Measurements from ENCODE around the gene RAB40A. TPM values are rescaled to one million over a fixed set of nuclear protein-coding genes. Genes with fewer than 3 reads are reported as not detected.

RAB40A gene
- polyA plus RNA-seq, 1 experiment = 0.56 TPM

GRCh38 chrX:103529550-103529949, 10.3 kb upstream of the RAB40A start:
- CTCF ChIA-PET = no interaction called here
- no peak overlapping the region for H3K4me3 ChIP-seq (ENCODE audit: low read depth, low read length)
- no peaks in the 10 kb centered on the region for H3K27me3 ChIP-seq (ENCODE audit: control insufficient read depth, insufficient read depth, low read length)
- POLR2A ChIA-PET = no interaction called here
- DNase-seq (ENCODE audit: low read depth) = no peak
- no peak for TF ChIP-seq CTCF (IDR thresholded peaks at IDR 0.05; ENCODE audit: insufficient read depth, low read depth, low read length)
- H3K36me3 ChIP-seq (ENCODE audit: control insufficient read depth, insufficient read depth, low read length) = no peaks in the 10 kb centered on the region

GRCh38 chrX:103524747-103525146, 5.5 kb upstream of the RAB40A start:
- CTCF ChIA-PET = no interaction called here
- no peak for TF ChIP-seq CTCF (IDR thresholded peaks at IDR 0.05; ENCODE audit: insufficient read depth, low read depth, low read length)
- no peaks in the 10 kb centered on the region for H3K27me3 ChIP-seq (ENCODE audit: control insufficient read depth, insufficient read depth, low read length)
- H3K36me3 ChIP-seq (ENCODE audit: control insufficient read depth, insufficient read depth, low read length) = no peaks in the 10 kb centered on the region
- no peak overlapping the region for H3K4me3 ChIP-seq (ENCODE audit: low read depth, low read length)
- POLR2A ChIA-PET = no interaction called here
- no peak for DNase-seq (ENCODE audit: low read depth)

- no peak for TF ChIP-seq CTCF (IDR thresholded peaks at IDR 0.05; ENCODE audit: insufficient read depth, low read depth, low read length)
- Histone ChIP-seq H3K27me3 (ENCODE audit: control insufficient read depth, insufficient read depth, low read length) (no peaks in the 10 kb centered on the region), H3K4me3 (ENCODE audit: low read depth, low read length) (no peak overlapping the region), H3K36me3 (ENCODE audit: control insufficient read depth, insufficient read depth, low read length) (no peaks in the 10 kb centered on the region)
- ChIA-PET POLR2A (no interaction called here), CTCF (no interaction called here)
- no peak for DNase-seq (ENCODE audit: low read depth)
Measured at GRCh38 chrX:103523605-103524004, 4.3 kb upstream of the RAB40A start.

- no peak overlapping the region for H3K4me3 ChIP-seq (ENCODE audit: low read depth, low read length)
- H3K27me3 ChIP-seq (ENCODE audit: control insufficient read depth, insufficient read depth, low read length) = no peaks in the 10 kb centered on the region
- no peak for TF ChIP-seq CTCF (IDR thresholded peaks at IDR 0.05; ENCODE audit: insufficient read depth, low read depth, low read length)
- DNase-seq (ENCODE audit: low read depth) = no peak
- ChIA-PET CTCF (interaction anchor here (0.5 to 0.9 kb wide), 2 partner anchors 34 to 302 kb away, joined by 3 read pairs; no protein-coding TSS in a partner anchor), POLR2A (no interaction called here)
- H3K36me3 ChIP-seq (ENCODE audit: control insufficient read depth, insufficient read depth, low read length) = no peaks in the 10 kb centered on the region
Measured at GRCh38 chrX:103520386-103520785, 1.1 kb upstream of the RAB40A start.

GRCh38 chrX:103518571-103518970, 718 bp downstream of the RAB40A start:
- Histone ChIP-seq H3K36me3 (ENCODE audit: control insufficient read depth, insufficient read depth, low read length) (no peaks in the 10 kb centered on the region), H3K27me3 (ENCODE audit: control insufficient read depth, insufficient read depth, low read length) (no peaks in the 10 kb centered on the region), H3K4me3 (ENCODE audit: low read depth, low read length) (no peak overlapping the region)
- DNase-seq (ENCODE audit: low read depth) = no peak
- ChIA-PET CTCF (no interaction called here), POLR2A (no interaction called here)
- no peak for TF ChIP-seq CTCF (IDR thresholded peaks at IDR 0.05; ENCODE audit: insufficient read depth, low read depth, low read length)
